ENCODE data around the gene MUC21.

MUC21 gene

DNA sequence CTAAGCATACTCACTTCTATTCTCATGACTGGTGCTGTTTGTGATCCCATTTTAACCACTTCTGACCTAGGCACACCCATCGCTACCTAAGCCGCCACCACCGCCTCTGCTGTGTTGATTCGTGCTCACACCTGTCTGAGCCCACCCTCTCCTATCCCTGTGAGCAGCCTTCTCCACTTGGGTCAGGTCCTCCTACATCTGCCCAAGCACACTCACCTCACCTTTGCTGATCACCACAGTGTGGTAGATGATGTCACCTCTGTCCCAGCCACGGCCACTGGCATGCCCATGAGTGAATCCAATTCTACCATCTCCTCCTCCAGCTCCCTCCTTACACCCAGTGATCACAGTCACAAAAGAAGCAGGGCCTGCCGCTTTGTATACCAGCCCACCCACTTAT, 47.6 kb downstream of the MUC21 start:
- Histone ChIP-seq H3K9ac (ENCODE audit: low read depth, low read length, poor library complexity) (peak overlapping the region; percentile 22), H2AK5ac (ENCODE audit: low read depth, low read length) (no peak overlapping the region), H2BK15ac (ENCODE audit: low read length) (no peak overlapping the region), H3K27ac (replicated peaks; ENCODE audit: low read length) (no peak overlapping the region), H3K27me3 (ENCODE audit: control insufficient read depth in 3 of 3, insufficient read depth in 3 of 3, low read depth in 1 of 3, low read length in 3 of 3) (peaks cover 0 to 2% (median 0%) of the 10 kb centered on the region in 3 experiments), H3K4me3 (ENCODE audit: low read length in 2 of 2) (no peak overlapping the region), H2AFZ (ENCODE audit: low read length) (no peak overlapping the region), H4K91ac (ENCODE audit: low read depth, low read length, poor library complexity) (no peak overlapping the region), H3K79me1 (ENCODE audit: low read depth, low read length) (no peaks in the 10 kb centered on the region), H2BK5ac (ENCODE audit: low read length) (no peak overlapping the region), H3K4me2 (ENCODE audit: insufficient read depth, low read length, poor library complexity, severe bottlenecking) (no peak overlapping the region), H3K36me3 (replicated peaks in 1 of 2; ENCODE audit: control insufficient read depth in 2 of 2, insufficient read depth in 2 of 2, low read length in 2 of 2) (no peaks in the 10 kb centered on the region), H4K8ac (ENCODE audit: low read depth, low read length) (no peak overlapping the region), H2BK12ac (ENCODE audit: low read length) (no peak overlapping the region), H3K18ac (ENCODE audit: low read length) (no peak overlapping the region), H3K23ac (ENCODE audit: low read depth, low read length, poor library complexity) (no peak overlapping the region), H3K14ac (ENCODE audit: low read length) (no peak overlapping the region), H3K4me1 (ENCODE audit: control insufficient read depth in 2 of 2, insufficient read depth in 1 of 2, low read depth in 1 of 2, low read length in 2 of 2) (no peaks in the 10 kb centered on the region), H2BK120ac (ENCODE audit: low read depth, low read length) (no peak overlapping the region), H3K9me3 (replicated peaks in 1 of 2; ENCODE audit: control insufficient read depth in 2 of 2, insufficient read depth in 1 of 2, low read depth in 1 of 2, low read length in 2 of 2) (no peaks in the 10 kb centered on the region), H3K4ac (ENCODE audit: low read length) (no peak overlapping the region)
- no peak for DNase-seq (ENCODE audit: low spot score)
- no CpG with 5 or more reads among the region's 6 CpGs for WGBS, 2 donors (ENCODE audit: extremely low coverage in 2 of 2, insufficient read length in 2 of 2, insufficient replicate concordance in 1 of 2)

DNA sequence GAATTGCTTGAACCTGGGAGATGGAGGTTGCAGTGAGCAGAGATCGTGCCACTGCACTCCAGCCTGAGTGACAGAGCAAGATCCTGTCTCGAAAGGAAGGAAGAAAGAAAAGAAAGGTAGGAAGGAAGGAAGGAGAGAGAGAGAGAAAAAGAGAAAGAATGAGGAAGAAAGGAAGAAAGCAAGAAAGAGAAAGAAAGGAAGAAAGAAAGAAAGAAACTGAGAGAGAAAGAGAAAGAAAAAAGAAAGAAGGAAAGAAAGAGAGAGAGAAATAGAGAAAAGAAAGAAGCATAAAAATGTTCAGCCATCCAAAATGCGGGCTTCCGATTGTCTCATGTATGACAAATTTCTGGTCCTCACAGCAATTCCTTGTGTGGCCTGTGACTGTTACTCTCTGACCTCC, 49.6 kb downstream of the MUC21 start:
- no peak overlapping the region for H3K18ac ChIP-seq (ENCODE audit: low read length)
- H4K8ac ChIP-seq (ENCODE audit: low read depth, low read length): no peak overlapping the region
- H3K4me1 ChIP-seq (ENCODE audit: control insufficient read depth in 2 of 2, insufficient read depth in 1 of 2, low read depth in 1 of 2, low read length in 2 of 2): peaks cover 0 to 3% of the 10 kb centered on the region in 2 donors
- H3K9me3 ChIP-seq (replicated peaks in 1 of 2; ENCODE audit: control insufficient read depth in 2 of 2, insufficient read depth in 1 of 2, low read depth in 1 of 2, low read length in 2 of 2): no peaks in the 10 kb centered on the region
- H2AK5ac ChIP-seq (ENCODE audit: low read depth, low read length): no peak overlapping the region
- H3K27ac ChIP-seq (replicated peaks; ENCODE audit: low read length): no peak overlapping the region
- no peak overlapping the region for H2AFZ ChIP-seq (ENCODE audit: low read length)
- no peak for DNase-seq (ENCODE audit: low spot score)
- H3K23ac ChIP-seq (ENCODE audit: low read depth, low read length, poor library complexity): no peak overlapping the region
- no peak overlapping the region for H4K91ac ChIP-seq (ENCODE audit: low read depth, low read length, poor library complexity)
- no peak overlapping the region for H2BK15ac ChIP-seq (ENCODE audit: low read length)
- no peak overlapping the region for H3K9ac ChIP-seq (ENCODE audit: low read depth, low read length, poor library complexity)
- no CpG with 5 or more reads among the region's 4 CpGs for WGBS, 2 donors (ENCODE audit: extremely low coverage in 2 of 2, insufficient read length in 2 of 2, insufficient replicate concordance in 1 of 2)
- no peak overlapping the region for H2BK120ac ChIP-seq (ENCODE audit: low read depth, low read length)
- H3K14ac ChIP-seq (ENCODE audit: low read length): no peak overlapping the region
- H3K36me3 ChIP-seq (replicated peaks in 1 of 2; ENCODE audit: control insufficient read depth in 2 of 2, insufficient read depth in 2 of 2, low read length in 2 of 2): no peaks in the 10 kb centered on the region
- no peaks in the 10 kb centered on the region for H3K27me3 ChIP-seq (ENCODE audit: control insufficient read depth in 3 of 3, insufficient read depth in 3 of 3, low read depth in 1 of 3, low read length in 3 of 3)
- H3K4ac ChIP-seq (ENCODE audit: low read length): no peak overlapping the region
- no peak overlapping the region for H2BK12ac ChIP-seq (ENCODE audit: low read length)
- no peak overlapping the region for H3K4me2 ChIP-seq (ENCODE audit: insufficient read depth, low read length, poor library complexity, severe bottlenecking)
- no peaks in the 10 kb centered on the region for H3K79me1 ChIP-seq (ENCODE audit: low read depth, low read length)
- no peak overlapping the region for H2BK5ac ChIP-seq (ENCODE audit: low read length)
- H3K4me3 ChIP-seq (ENCODE audit: low read length in 2 of 2): no peak overlapping the region

DNA sequence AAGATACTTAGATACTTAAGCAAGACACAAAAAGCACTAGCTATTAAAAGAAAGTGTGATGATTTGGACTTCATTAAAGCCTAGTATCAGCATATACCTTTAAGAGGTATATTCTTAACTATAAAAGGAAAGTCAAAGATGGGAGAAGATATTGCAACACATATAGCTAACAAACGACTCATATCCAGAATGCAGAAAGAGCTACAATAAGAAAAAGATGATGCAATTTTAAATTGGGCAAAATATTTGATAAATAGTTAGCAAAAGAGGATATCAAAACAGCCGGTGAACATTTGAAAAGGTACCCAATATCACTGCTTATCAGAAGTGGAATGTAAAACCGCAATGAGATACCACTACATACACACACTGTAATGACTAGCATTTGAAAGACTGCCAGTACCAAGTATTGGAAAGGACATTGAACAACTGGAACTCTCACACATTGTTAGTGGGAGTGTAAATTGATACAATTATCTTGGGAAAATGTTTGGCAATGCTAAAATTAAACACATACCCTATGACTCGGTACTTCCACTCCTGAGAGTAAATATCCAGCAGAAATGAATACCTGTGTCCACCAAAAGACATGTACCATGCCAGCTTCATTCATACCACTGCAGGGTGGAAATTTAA, 52.5 kb downstream of the MUC21 start:
- H3K4ac ChIP-seq (ENCODE audit: low read length): no peak overlapping the region
- no peak overlapping the region for H3K9ac ChIP-seq (ENCODE audit: low read depth, low read length, poor library complexity)
- no peak overlapping the region for H2BK120ac ChIP-seq (ENCODE audit: low read depth, low read length)
- H3K79me1 ChIP-seq (ENCODE audit: low read depth, low read length): no peaks in the 10 kb centered on the region
- H2BK5ac ChIP-seq (ENCODE audit: low read length): no peak overlapping the region
- no peak overlapping the region for H4K91ac ChIP-seq (ENCODE audit: low read depth, low read length, poor library complexity)
- H3K27ac ChIP-seq (replicated peaks; ENCODE audit: low read length): no peak overlapping the region
- H3K9me3 ChIP-seq (replicated peaks in 1 of 2; ENCODE audit: control insufficient read depth in 2 of 2, insufficient read depth in 1 of 2, low read depth in 1 of 2, low read length in 2 of 2): no peaks in the 10 kb centered on the region
- H3K27me3 ChIP-seq (ENCODE audit: control insufficient read depth in 3 of 3, insufficient read depth in 3 of 3, low read depth in 1 of 3, low read length in 3 of 3): no peaks in the 10 kb centered on the region
- no peak overlapping the region for H4K8ac ChIP-seq (ENCODE audit: low read depth, low read length)
- H3K4me1 ChIP-seq (ENCODE audit: control insufficient read depth in 2 of 2, insufficient read depth in 1 of 2, low read depth in 1 of 2, low read length in 2 of 2): peaks cover 0 to 3% of the 10 kb centered on the region in 2 donors
- no peak overlapping the region for H3K18ac ChIP-seq (ENCODE audit: low read length)
- no peak overlapping the region for H3K4me3 ChIP-seq (ENCODE audit: low read length in 2 of 2)
- H2AFZ ChIP-seq (ENCODE audit: low read length): no peak overlapping the region
- H3K4me2 ChIP-seq (ENCODE audit: insufficient read depth, low read length, poor library complexity, severe bottlenecking): no peak overlapping the region
- no peak overlapping the region for H2BK12ac ChIP-seq (ENCODE audit: low read length)
- H3K23ac ChIP-seq (ENCODE audit: low read depth, low read length, poor library complexity): no peak overlapping the region
- no peak overlapping the region for H3K14ac ChIP-seq (ENCODE audit: low read length)
- H3K36me3 ChIP-seq (replicated peaks in 1 of 2; ENCODE audit: control insufficient read depth in 2 of 2, insufficient read depth in 2 of 2, low read length in 2 of 2): no peaks in the 10 kb centered on the region
- WGBS, 2 donors (ENCODE audit: extremely low coverage in 2 of 2, insufficient read length in 2 of 2, insufficient replicate concordance in 1 of 2): no CpG with 5 or more reads among the region's 4 CpGs
- no peak overlapping the region for H2BK15ac ChIP-seq (ENCODE audit: low read length)
- DNase-seq (ENCODE audit: low spot score): no peak
- H2AK5ac ChIP-seq (ENCODE audit: low read depth, low read length): no peak overlapping the region

DNA sequence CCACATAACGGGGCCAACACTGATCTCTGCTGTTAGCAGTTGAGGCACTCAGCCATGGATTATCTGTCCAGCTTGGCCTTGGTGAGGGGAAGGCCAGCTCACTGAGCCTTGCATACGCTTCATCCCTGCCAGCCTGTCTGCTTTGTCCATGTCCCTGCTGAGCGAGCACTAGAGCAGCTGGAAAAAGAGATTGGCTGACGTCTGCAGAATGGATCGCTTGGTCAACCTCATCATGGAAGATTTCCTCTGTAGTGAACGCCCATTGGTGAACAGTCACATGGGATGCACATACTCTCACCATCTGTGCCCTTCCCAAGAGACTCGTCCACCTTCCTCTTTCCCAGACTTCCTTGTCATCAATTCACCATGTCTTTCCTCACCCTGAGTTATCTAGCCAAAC, 53.7 kb downstream of the MUC21 start:
- WGBS, 2 donors (ENCODE audit: extremely low coverage in 2 of 2, insufficient read length in 2 of 2, insufficient replicate concordance in 1 of 2): no CpG with 5 or more reads among the region's 7 CpGs
- no peak overlapping the region for H3K14ac ChIP-seq (ENCODE audit: low read length)
- H2BK5ac ChIP-seq (ENCODE audit: low read length): no peak overlapping the region
- no peak overlapping the region for H3K18ac ChIP-seq (ENCODE audit: low read length)
- no peaks in the 10 kb centered on the region for H3K9me3 ChIP-seq (replicated peaks in 1 of 2; ENCODE audit: control insufficient read depth in 2 of 2, insufficient read depth in 1 of 2, low read depth in 1 of 2, low read length in 2 of 2)
- no peak overlapping the region for H2BK120ac ChIP-seq (ENCODE audit: low read depth, low read length)
- H4K91ac ChIP-seq (ENCODE audit: low read depth, low read length, poor library complexity): peak overlapping the region; percentile 15
- H3K4me3 ChIP-seq (ENCODE audit: low read length in 2 of 2): no peak overlapping the region
- DNase-seq (ENCODE audit: low spot score): no peak
- H3K27me3 ChIP-seq (ENCODE audit: control insufficient read depth in 3 of 3, insufficient read depth in 3 of 3, low read depth in 1 of 3, low read length in 3 of 3): no peaks in the 10 kb centered on the region
- H3K4me2 ChIP-seq (ENCODE audit: insufficient read depth, low read length, poor library complexity, severe bottlenecking): no peak overlapping the region
- peaks cover 0 to 5% of the 10 kb centered on the region in 2 donors for H3K4me1 ChIP-seq (ENCODE audit: control insufficient read depth in 2 of 2, insufficient read depth in 1 of 2, low read depth in 1 of 2, low read length in 2 of 2)
- no peak overlapping the region for H3K4ac ChIP-seq (ENCODE audit: low read length)
- H4K8ac ChIP-seq (ENCODE audit: low read depth, low read length): no peak overlapping the region
- no peak overlapping the region for H2AFZ ChIP-seq (ENCODE audit: low read length)
- no peak overlapping the region for H3K27ac ChIP-seq (replicated peaks; ENCODE audit: low read length)
- H3K36me3 ChIP-seq (replicated peaks in 1 of 2; ENCODE audit: control insufficient read depth in 2 of 2, insufficient read depth in 2 of 2, low read length in 2 of 2): no peaks in the 10 kb centered on the region
- no peak overlapping the region for H2BK12ac ChIP-seq (ENCODE audit: low read length)
- no peaks in the 10 kb centered on the region for H3K79me1 ChIP-seq (ENCODE audit: low read depth, low read length)
- H2AK5ac ChIP-seq (ENCODE audit: low read depth, low read length): peak overlapping the region; percentile 53
- H3K9ac ChIP-seq (ENCODE audit: low read depth, low read length, poor library complexity): no peak overlapping the region
- no peak overlapping the region for H3K23ac ChIP-seq (ENCODE audit: low read depth, low read length, poor library complexity)
- no peak overlapping the region for H2BK15ac ChIP-seq (ENCODE audit: low read length)

Measured in neuronal stem cell (in vitro differentiated cells).